Epithelial cell of prostate (primary cell): ENCODE results near the gene SIX5.

Experiments
- DNase-seq: peaks from one replicate; pipeline ENCODE4 v3.0.0-alpha.2; 2011; ENCODE audit warnings: low read depth, low spot score
- H3K27ac ChIP-seq: fragments of 450-650 bp; 2 replicates; pipeline ENCODE4 v1.5.1; 2017; ENCODE audit warnings: mild to moderate bottlenecking

SIX5 gene

GRCh38 chr19:45717983-45718650 lies 50.9 kb downstream of the SIX5 start:
- DNase-seq, result no peak

DNA sequence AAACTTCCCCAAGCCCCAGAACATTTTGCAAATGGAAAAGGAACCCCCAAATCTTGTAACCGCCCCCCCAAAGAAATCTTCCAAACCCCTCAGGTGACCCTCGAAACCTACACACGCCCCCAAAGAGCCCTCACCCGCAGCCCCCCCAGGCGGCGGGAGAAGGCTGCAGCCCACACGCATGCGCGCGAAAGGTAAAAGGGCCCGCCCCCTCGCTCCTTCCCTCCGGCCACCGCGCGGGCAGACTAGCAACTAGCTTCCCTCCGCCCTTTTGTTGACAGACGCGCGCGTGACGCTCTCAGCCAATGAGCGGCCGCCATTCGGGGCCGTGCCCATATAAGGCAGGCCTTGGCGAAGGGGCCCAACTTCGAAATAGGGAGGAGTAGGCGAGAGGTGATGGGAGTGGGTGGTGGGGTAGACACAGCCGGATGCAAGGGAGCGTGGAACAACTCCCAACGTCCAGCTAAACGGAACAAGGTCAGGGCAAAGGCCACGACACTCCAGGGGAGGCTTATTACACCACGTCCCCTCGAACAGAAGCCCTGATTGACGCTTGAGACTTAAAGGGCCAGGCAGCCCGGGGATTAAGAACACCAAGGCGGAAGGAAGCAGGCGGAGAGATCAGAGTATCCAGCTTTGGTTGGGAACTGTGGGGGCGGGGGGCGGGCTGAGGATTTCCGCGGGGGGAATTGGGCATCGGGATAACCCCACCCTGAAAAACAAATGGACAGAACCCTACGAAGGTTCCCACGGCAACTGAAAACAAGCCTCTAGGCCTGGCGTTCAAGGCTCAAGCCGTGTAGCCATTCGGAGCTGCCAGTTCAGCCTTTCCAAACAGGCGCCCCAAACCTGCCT lies 51.7 kb downstream of the SIX5 start:
- peak; percentile 75 for DNase-seq
- peak overlapping the region; percentile 89 for H3K27ac ChIP-seq

More at GRCh38 chr19:45717983-45718650, 50.9 kb downstream of the SIX5 start:
- H3K27ac ChIP-seq, result peak overlapping the region; percentile 89

GRCh38 chr19:45716359-45717130 lies 52.5 kb downstream of the SIX5 start:
- DNase-seq, result no peak
- peak overlapping the region; percentile 89 for H3K27ac ChIP-seq

DNA sequence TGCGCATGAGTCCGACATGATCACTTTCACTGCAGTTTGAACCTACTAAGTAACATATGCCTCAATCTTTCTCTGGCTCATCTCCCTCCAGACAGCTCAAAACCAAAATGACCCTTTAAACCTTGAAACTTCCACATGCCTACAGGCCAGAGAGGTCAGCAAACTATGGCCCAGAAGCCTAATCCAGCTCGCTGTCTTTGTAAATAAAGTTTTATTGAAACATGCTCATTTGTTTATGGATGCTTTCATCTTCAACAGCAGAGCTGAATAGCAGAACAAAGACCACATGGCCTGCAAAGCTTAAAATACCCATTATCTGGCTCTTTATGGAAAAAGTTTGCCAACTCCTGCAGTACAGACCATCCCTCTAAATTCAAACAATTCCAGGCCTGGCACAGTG lies 53.9 kb downstream of the SIX5 start:
- DNase-seq, result no peak
- no peak overlapping the region for H3K27ac ChIP-seq
